ENCODE measurements around the gene TRIM71.
"Not testable (repeated sequence)": the region's sequence is repeated elsewhere in the genome, so short reads cannot be mapped to it uniquely, and the experiment has no call there.

Gene TRIM71

GRCh38 chr3:32899265-32899664 lies 81.5 kb downstream of the TRIM71 start:
- TF ChIP-seq, protein P1, sequence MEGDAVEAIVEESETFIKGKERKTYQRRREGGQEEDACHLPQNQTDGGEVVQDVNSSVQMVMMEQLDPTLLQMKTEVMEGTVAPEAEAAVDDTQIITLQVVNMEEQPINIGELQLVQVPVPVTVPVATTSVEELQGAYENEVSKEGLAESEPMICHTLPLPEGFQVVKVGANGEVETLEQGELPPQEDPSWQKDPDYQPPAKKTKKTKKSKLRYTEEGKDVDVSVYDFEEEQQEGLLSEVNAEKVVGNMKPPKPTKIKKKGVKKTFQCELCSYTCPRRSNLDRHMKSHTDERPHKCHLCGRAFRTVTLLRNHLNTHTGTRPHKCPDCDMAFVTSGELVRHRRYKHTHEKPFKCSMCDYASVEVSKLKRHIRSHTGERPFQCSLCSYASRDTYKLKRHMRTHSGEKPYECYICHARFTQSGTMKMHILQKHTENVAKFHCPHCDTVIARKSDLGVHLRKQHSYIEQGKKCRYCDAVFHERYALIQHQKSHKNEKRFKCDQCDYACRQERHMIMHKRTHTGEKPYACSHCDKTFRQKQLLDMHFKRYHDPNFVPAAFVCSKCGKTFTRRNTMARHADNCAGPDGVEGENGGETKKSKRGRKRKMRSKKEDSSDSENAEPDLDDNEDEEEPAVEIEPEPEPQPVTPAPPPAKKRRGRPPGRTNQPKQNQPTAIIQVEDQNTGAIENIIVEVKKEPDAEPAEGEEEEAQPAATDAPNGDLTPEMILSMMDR (IDR thresholded peaks at IDR 0.05; ENCODE audit: low read depth, low read length), result no peak
- DNase-seq (ENCODE audit: extremely low read depth, low read depth), result no peak

- DNase-seq (ENCODE audit: extremely low read depth, low read depth), result no peak
Measured at GRCh38 chr3:32901005-32901932, 83.5 kb downstream of the TRIM71 start.

DNA sequence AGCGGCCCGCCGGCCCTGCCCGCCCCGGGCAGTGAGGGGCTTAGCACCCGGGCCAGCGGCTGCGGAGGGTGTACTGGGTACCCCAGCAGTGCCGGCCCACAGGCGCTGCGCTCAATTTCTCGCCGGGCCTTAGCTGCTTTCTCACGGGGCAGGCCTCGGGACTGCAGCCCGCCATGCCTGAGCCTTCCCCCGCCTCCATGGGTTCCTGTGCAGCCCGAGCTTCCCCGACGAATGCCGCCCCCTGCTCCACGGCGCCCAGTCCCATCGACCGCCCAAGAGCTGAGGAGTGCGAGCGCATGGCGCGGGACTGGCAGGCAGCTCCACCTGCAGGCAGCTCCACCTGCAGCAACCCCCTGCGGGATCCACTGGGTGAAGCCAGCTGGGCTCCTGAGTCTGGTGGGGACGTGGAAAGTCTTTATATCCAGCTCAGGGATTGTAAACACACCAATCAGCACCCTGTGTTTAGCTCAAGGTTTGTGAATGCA lies 85.1 kb downstream of the TRIM71 start:
- DNase-seq (ENCODE audit: extremely low read depth, low read depth), result not testable (repeated sequence)

More at GRCh38 chr3:32901005-32901932, 83.5 kb downstream of the TRIM71 start:
- TF ChIP-seq, protein P1 (IDR thresholded peaks at IDR 0.05; ENCODE audit: low read depth, low read length), result no peak

DNA sequence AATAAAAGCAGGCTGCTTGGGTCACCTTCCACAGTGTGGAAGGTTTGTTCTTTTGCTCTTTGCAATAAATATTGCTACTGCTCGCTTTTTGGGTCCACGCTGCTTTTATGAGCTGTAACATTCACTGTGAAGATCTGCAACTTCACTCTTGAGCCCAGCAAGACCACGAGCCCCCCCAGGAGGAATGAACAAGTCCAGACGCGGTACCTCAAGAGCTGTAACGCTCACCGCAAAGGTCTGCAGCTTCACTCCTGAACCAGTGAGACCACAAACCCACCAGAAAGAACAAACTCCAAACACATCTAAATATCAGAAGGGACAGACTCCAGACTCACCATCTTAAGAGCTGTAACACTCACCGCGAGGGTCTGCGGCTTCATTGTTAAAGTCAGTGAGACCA lies 86.2 kb downstream of the TRIM71 start:
- TF ChIP-seq, protein P1 (IDR thresholded peaks at IDR 0.05; ENCODE audit: low read depth, low read length), result no peak

DNA sequence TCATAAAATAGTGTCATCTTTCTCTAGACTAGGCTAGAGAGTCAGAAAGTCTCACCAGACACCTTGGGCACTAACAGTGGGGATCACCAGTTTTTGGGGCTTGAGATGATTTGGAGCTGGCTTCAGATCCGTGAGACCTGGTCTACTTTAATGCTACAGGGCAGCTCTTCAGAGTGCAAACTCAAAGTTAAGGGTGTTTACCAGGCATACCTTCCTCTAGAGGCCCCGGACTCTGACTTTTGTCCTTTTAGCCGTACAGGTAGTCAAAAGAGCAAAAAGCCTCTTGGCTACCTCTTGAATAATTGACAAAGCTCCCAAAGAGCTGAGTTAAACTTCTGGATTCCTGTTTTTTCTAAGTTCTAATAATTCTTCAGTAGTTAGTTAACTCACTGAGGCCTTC lies 92.2 kb downstream of the TRIM71 start:
- TF ChIP-seq, protein P1 (IDR thresholded peaks at IDR 0.05; ENCODE audit: low read depth, low read length), result no peak
- no peak for DNase-seq (ENCODE audit: extremely low read depth, low read depth)

More for the DNA sequence above, 86.2 kb downstream of the TRIM71 start:
- no peak for DNase-seq (ENCODE audit: extremely low read depth, low read depth)

- TF ChIP-seq, protein P1 (IDR thresholded peaks at IDR 0.05; ENCODE audit: low read depth, low read length), result no peak
- DNase-seq (ENCODE audit: extremely low read depth, low read depth), result peak; percentile 18
Measured at GRCh38 chr3:32910954-32911353, 93.2 kb downstream of the TRIM71 start.

GRCh38 chr3:32912046-32912445 lies 94.2 kb downstream of the TRIM71 start:
- TF ChIP-seq, protein P1 (IDR thresholded peaks at IDR 0.05; ENCODE audit: low read depth, low read length), result no peak

More at GRCh38 chr3:32912046-32912445, 94.2 kb downstream of the TRIM71 start:
- DNase-seq (ENCODE audit: extremely low read depth, low read depth), result no peak
